Hematopoietic multipotent progenitor cell treated with erythropoietin and hydrocortisone succinate and interleukin-3 and kit ligand, for 17 days (in vitro differentiated cells): ENCODE results near the gene CAPN5.
A peak's percentile ranks its signal among the peaks of the same experiment; 100 is the strongest.
"Not testable (repeated sequence)": the region's sequence is repeated elsewhere in the genome, so short reads cannot be mapped to it uniquely, and the experiment has no call there.

Experiments
- DNase-seq: peaks from one replicate; pipeline ENCODE4 v3.0.0-alpha.2; 2015; ENCODE audit warnings: low spot score

The CAPN5 gene

GRCh38 chr11:77084581-77085191, 17.9 kb downstream of the CAPN5 start:
- DNase-seq, result no peak

DNA sequence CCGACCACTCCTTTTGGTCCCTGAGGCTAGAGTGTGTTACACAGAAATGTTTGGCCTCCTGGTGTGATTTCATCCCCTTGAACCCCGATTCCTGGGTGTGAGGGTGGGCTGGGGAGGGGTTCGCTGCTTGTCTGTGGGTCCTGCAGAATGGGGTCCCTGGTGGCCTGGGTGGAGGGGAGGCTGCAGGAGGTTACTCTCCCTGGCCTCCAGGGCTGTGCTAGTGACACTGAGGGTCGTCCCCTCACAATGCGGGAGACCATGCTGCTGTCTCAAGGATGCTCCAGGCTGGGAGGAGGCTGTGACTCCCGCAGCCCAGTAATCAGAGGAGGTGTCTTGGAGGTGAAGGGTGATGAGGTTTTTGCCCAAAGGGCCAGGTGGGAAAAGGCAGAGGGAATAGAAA, 18.9 kb downstream of the CAPN5 start:
- no peak for DNase-seq

DNA sequence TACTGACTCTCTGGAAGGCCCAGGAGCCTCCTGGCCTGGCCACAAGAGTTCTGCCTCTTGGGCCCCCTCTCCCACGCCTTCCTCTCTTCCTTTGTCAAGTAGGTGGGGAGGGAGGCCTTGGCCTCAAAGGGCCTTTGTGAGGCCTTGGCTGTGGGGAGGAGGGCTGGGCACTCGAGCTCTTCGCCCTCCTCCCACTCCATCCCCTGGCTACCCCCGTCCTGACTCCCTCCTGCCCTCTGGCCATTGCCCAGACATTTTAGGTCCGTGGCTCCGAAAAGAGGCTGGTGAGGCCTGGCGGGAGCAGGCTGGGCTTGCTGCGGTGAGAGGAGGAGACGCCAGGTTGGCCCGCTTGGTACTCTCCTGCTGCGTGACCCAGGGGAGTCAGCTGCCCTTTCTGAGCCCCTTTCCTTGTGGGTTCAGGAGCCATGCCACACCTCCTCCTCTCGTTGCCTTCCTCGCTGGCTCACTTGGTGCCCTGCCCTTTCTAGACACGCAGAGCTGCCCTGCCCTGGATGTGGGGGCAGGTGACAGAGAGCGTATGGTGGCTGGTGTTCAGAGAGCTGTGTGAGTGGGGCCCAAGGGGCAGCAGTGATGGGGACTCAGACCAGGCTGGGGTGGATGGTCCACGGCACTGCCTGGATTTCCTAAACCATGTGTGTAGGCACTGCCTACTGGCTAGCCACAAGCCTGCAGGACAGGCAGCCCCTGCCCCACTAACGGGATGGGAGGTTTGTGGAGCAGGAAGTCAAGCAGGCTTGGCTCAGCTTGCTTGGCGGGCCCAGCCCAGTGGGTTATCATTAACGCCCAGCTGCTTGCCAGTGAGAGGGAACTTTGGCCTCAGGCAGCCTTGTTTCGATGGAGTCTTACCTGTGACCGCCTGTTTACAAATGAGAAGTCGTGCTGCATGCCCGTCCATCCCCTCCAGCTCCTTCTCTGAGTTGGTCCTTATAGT, 20.0 kb downstream of the CAPN5 start:
- DNase-seq, result peak; percentile 87

- no peak for DNase-seq
These were observed 21.0 kb downstream of the CAPN5 start for GRCh38 chr11:77087723-77088225.

GRCh38 chr11:77088236-77089003, 21.6 kb downstream of the CAPN5 start:
- no peak for DNase-seq

GRCh38 chr11:77089004-77089545, 22.3 kb downstream of the CAPN5 start:
- no peak for DNase-seq

DNA sequence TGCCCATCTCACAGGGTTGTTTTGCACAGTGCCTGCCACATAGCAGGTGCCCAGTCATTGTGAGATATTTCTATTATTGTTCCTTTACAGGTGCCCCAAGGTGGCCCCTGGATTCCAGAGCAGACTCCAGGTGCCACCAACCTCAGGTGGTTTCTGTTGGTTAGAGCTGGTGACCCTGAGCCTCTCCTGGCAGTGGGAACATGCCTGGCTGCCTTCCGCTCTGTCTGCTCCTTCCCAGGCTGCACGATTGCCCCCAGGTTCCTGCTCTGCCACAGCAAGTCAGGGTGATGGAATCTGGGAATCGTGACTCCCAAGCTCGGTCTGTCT, 23.2 kb downstream of the CAPN5 start:
- no peak for DNase-seq

DNA sequence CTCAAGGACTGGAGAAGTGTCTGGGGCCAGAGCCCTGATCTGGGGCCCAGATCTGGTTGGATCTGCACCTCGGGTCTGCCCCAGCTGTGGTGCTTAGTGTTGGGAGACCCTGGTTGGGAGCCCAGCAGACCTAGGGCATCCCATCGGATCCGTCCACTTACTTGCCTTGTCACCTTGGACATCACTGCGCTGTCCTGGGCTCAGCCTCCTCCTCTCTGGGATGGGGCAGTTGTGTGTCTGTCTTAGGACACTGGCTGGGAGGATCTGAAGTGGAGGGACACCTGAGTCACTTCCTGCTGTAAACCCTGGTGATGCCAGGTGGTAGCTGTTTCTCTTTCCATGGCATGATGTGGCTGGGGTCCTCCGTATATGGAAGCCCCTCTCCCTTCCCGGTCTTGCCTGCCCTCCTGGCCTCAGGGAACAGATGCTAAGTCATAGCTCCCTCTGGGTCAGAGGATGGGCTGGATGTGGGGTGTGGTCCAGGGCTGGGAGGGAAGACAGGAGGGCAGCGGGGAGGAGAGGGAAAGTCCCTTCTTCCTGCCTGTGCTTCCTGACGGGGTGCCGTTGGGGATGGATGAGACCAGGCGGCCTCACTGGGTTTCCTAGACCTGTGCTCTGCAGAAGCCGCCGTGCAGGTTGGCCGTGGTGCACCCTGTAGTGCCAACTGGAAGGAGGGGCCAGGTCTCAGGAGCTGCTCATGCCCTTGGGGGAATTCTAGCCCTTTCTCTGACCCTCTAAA, 23.8 kb downstream of the CAPN5 start:
- no peak for DNase-seq

- DNase-seq, result peak; percentile 90
These were observed 24.6 kb downstream of the CAPN5 start for GRCh38 chr11:77091146-77091940.

- DNase-seq, result no peak
These were observed 25.6 kb downstream of the CAPN5 start for GRCh38 chr11:77092382-77092781.

DNA sequence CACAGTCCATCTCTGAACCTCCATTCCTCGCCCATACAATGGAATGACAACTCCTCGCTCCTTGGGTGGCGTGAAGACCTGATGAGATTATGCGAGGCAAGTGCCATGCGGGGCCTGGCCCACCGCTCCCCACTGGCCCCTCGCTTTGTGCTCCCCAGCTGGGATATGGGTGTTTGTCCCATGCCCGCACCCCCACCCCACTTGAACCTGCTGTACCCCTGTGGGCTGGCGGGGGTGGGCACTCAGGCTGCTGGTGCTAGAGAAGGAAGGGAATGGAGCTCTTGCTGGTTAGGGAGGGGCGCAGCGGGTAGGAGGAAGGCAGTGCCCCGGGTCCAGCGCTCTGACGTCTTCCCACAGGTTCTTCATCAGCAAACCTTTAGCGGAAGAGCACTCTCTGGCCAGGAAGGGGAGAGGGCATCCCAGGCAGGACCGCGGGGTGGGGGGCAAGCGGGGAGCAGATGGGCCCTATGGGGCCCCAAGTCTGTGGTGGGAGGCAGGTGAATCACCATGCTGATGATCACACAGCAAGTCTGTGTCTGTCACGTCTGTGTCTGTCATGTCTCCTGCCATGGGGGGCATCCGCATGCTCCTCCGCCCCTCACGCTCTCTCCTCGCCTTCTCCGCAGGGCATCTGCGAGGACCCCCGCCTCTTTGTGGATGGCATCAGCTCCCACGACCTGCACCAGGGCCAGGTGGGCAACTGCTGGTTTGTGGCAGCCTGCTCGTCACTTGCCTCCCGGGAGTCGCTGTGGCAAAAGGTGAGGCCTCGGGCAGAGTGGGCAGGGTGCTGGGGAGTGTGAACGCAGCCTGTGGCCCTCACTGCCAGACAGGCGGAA, 26.5 kb downstream of the CAPN5 start:
- DNase-seq, result no peak

DNA sequence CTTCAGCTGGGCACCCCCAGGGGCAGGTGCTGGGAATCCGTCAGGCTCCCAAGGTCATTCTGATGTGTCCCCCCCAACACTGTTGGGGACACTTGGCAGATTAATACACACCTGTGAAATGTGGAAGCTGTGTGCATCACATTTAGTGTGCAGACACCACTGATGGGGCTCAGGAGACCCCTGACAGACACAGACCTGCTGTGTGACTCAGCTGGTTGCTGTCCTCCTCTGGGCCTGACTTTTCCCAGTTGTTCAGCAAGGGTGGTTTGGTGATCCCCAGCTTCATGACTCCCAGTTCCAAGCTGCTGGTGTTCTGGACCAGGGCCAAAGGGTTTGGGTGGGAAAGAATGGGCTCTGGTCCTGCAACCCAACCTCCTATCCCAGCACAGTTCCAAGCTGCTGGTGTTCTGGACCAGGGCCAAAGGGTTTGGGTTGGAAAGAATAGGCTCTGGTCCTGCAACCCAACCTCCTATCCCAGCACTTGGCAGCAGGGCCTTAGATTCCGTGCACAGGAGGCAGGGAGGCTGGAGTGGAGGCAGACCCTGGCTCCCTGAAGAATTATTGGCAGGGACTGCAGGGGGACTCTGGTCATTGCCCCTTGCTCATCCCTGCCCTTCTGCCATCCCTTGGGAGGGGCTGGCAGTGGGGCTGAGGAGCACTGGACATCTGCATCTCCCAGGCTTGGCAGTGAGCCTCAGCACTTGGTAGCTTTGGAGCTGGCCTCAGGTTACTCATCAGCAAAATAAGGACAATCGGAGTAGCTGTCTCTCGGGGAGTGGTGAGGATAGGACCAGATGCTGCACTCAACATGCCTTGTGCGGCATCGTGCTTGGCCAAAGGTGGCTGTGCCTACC, 27.4 kb downstream of the CAPN5 start:
- no peak for DNase-seq

DNA sequence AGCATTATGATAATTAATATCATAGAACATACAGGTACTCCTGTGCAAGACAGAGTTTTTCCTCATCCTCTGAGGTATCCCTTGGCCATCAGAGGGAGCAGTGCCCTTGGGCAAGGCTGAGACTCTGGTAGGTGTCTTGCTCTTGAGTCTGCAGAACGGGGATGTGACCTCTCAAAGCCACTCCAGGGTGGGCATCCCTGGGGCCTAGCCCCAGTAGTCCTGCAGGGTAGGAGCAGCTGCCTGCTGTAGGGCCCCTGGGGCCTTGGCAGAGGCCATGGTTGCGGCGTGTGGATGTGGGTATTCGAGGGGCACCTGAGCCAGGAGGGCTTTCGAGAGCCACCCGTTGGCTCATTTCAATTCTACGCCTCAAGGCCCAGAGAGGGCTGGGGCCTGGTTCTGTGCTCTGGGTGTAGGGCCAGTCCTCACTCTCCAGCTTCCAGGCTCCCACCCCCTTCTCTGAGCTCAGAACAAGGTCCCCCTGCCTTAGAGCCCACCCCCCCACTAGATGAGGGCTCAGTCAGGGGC, 28.1 kb downstream of the CAPN5 start:
- no peak for DNase-seq

DNA sequence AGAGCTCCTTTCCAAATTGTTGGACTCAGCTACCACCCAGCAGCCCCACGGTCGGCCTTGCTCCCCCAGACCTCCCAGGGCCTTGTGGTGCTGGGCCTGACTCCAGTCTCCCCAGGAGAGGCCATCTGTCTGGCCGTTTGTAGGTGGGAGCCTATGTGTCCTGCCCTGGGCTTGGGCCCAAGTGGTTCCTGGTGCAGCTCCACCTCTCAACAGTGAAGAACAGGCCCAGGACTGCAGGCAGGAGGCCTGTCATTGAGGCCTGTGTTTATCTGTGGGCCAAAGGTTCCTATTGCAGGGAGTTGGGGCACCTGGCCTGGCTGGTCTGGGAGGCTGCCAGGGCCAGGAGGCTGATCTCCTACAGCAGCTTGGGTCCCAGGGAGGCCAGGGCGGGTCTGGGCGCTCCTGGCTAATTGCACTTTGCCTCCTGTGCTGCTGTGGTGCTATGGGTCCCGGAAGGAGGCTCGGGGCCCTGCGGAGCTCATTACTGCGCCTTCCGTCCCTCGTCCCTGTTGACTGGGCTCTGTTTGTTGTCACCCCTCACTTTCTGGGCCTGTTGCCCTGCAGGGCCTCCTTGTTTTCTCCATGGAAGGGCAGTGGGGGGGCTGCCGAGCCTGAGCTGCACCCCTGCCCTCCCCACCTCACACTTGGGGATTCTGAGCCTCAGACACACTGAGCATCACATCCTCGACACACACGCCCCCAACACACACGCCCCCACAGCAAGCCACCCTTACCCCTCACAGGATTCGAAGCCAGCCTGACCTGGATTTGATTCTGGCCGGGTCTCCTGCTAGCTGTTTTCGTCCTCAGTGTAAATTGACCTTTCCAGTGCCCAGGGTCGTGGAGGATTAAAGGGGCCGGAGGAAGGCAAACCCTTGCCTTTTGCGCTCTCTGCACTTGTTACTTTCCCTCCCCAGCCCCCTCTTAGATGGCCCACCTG, 29.1 kb downstream of the CAPN5 start:
- DNase-seq, result no peak

- DNase-seq, result no peak
These were observed 29.8 kb downstream of the CAPN5 start for GRCh38 chr11:77096591-77097019.

- not testable (repeated sequence) for DNase-seq
These were observed 30.4 kb downstream of the CAPN5 start for GRCh38 chr11:77097180-77097579.
